Middle frontal gyrus (tissue), 1 donor: ENCODE measurements around the gene SHKBP1.
"Not testable (repeated sequence)": the region's sequence is repeated elsewhere in the genome, so short reads cannot be mapped to it uniquely, and the experiment has no call there.

Experiments
- DNase-seq: peaks from one replicate; pipeline ENCODE4 v3.0.0-alpha.2; 2015; ENCODE audit warnings: low spot score; ENCODE audit errors: extremely low spot score

Gene SHKBP1, protein sequence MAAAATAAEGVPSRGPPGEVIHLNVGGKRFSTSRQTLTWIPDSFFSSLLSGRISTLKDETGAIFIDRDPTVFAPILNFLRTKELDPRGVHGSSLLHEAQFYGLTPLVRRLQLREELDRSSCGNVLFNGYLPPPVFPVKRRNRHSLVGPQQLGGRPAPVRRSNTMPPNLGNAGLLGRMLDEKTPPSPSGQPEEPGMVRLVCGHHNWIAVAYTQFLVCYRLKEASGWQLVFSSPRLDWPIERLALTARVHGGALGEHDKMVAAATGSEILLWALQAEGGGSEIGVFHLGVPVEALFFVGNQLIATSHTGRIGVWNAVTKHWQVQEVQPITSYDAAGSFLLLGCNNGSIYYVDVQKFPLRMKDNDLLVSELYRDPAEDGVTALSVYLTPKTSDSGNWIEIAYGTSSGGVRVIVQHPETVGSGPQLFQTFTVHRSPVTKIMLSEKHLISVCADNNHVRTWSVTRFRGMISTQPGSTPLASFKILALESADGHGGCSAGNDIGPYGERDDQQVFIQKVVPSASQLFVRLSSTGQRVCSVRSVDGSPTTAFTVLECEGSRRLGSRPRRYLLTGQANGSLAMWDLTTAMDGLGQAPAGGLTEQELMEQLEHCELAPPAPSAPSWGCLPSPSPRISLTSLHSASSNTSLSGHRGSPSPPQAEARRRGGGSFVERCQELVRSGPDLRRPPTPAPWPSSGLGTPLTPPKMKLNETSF

DNA sequence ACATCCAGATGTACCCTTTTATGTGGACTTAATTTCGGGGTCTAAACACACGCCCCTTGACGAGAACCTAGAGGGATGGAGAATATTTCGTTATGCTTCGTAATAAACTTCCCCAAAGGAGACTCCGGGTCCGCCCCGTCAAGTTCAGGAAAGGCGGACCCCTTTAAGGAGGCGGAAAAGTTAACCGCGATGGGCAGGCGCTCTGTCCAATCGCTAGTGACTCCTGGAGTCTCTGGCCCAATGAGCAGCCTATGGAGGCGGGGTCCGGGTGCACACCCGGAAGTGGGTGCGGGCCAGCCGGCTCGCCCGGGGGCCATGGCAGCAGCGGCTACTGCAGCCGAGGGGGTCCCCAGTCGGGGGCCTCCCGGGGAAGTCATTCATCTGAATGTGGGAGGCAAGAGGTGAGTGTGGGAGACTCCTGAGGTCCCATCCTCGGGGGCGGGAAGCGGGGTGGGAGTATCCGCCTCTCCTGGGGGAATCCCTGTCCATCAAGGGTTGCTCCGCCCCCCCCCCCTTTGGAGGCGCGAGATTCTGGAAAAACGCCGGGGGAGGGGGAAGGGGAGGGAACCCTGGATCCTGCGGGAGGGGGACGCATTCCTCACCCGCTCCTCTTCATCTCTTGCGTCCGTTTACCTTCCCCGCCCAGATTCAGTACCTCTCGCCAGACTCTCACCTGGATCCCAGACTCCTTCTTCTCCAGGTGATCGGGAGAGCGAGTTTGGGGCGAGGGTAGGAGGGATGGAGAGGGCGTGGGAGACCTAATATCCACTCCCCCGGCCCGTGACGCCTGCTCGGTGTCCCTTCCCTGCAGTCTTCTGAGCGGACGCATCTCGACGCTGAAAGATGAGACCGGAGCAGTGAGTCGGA, at the start of gene SHKBP1:
Gene SHKBP1 (plus strand): TSS at position 289 of the 867 bp plus-strand sequence. CDS start 27 bp downstream, at position 316.
- peak; percentile 88 for DNase-seq

GRCh38 chr19:40528078-40528477, 48.6 kb upstream of the SHKBP1 start:
- no peak for DNase-seq

DNA sequence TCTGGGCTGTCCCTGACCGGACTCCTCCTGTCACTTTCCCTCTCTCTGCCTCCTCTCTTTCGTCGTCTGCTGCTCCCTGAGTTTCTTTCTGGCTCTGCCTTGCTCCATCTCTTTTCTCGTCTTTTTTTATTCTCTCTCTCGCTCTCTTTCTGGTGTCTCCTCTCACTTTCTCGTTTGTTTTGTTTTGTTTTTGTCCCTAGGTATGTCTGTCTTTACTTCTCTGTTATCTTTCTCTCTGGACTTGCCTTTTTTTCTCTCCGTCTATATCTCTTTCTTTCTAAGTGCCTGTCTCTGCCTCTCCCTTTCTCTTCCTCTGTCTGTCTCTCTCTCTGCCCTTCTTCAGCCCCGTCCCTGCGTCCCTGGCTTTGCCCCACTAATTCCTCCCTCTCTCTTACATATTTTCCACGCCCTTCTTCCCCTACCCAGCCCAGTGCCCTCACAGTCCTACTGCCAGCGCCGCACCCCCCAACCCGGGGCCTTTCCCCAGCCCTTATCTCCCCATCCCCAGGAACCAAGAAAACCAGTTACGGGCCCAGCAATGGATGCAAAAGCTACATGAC, 48.1 kb upstream of the SHKBP1 start:
- DNase-seq = no peak

DNA sequence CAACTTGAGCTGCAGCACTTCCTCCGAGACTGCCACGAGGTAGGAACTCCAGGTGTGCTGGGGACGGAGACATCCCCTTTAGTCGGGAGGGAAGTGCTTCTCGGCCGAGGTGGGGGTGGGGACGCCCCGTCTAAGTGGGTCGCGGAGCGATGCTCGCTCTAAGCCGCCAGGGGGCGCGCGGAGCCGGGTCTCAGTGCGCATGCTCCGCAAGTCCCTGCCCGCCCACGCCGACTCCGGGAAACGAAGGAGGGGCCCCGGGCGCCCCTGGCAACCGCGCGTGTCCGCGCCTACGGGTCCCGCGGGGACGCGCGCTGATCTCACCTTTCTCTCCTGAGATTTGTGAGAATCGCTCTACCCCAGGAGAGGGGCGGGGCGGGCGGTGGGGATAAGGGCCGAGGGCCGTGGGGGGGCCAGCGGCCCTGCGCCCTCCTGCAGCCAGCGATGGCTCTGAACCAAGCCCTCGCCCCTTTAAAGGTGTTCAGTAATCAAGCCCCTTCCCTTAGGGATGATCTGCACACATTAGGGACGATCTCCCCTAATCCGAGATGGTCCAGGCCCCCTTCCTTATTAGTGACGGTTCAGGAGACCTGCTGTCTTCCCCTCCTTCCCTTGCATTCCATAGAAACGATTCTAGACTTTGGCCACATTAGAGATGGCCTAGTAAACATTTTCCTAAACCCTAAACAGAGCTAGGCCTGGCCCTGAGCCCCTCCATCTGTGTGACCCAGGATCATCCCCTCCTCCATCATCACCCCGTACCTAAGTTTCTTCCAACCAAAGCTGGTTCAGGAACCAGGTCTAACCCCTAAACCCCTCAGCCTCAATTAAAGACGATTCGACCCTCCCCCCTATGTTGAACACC, 47.3 kb upstream of the SHKBP1 start:
- peak; percentile 81 for DNase-seq

DNA sequence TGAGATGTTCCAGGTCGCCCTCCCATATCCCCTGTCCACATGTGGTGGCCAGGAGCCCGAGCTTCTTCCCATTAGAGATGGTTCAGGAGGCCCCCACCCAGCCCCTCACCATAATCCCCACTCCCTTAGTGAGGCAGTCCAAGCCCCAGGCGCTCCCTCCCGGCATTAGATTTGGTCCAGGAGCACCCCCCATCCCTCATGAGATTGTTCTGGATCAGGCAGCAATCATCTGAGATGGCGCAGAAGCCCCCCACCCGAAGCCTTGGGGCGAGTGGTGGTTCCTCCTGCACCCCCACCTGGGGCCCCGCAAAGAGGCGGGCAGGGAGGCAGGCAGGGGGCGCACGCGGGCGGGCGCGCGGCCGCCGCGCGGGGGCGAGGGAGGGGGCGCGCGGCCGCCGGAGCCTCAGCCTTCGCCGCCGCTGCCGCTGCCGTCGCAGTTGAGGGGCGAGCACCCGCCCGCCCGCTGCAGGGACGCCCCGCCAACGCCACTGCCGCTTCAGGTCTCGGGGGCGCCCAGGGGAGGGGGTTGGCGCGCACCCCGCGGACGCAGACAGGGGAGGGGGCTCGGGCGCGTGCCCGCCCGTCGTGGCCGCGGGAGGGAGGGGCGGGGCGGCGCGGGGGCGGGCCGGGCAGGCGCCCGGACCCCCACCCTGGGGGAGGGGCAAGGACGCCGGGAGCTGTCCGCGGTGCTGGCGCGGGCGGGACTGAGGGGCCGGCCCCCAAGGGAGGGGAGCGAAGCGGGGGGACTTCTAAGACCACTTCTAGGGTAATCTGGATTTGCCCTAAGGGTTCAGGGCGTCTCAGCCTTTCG, 46.4 kb upstream of the SHKBP1 start:
- DNase-seq = no peak

DNA sequence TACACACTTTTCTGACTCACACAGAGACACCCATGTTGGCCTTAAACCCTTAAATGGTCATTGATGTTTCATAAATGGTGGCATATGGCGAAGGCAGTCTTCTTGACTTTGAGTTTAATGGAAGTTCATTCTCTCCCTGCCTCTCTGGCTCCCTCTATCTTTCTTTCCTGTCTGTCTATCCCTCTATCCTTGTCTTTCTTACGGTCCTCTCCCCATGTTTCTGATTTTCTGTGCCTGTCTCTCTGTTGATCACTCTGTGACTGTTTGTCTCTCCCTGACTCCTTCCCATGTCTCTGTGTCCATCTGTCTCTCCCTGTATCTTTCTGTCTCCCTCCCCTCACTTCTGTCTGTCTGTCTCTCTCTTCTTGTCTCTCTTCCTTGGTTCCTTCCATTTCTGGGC, 43.2 kb upstream of the SHKBP1 start:
- no peak for DNase-seq

DNA sequence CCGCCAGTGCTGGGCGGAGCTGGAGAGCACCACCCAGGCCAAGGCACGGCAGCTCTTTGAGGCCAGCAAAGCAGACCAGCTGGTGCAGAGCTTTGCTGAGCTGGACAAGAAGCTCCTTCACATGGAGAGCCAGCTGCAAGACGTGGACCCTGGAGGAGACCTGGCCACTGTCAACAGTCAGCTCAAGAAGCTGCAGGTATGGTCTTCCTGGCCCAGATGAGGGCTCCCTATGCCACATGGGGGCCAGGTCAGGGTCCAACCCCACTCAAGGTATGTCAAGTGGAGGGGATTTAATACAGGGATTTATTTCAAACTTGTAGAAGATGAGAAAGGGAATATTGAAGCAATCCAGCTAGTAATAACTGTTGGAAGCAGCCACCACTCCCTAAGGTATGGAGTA, 42.5 kb upstream of the SHKBP1 start:
- no peak for DNase-seq

GRCh38 chr19:40539070-40539469, 37.6 kb upstream of the SHKBP1 start:
- DNase-seq = no peak

- no peak for DNase-seq
These were observed 34.3 kb upstream of the SHKBP1 start for GRCh38 chr19:40542202-40542859.

DNA sequence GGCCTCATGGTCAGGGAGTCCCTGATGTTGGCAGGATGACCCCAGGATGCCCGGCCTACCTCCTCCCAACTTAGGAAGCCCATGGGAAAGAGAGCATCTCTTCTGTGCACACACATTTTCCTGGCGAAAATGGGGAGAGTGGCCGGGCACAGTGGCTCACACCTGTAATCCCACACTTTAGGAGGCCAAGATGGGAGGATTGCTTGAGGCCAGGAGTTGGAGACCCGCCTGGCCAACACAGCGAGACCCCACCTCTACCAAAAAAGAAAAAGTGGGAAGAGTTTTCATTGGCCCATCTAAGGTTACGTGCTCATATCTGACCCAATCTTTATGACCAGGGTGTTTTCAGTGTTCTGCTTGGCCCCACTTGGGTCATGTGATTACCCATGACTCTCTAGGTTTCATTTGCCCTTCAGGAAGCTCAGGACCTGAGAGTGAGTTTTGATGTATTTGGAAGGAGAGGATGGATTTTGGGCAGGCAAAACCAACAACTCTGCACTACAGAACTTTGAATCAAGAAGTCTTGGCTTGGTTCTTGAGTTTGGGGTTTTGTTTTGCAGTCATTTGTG, 33.6 kb upstream of the SHKBP1 start:
- DNase-seq = no peak

- DNase-seq = not testable (repeated sequence)
These were observed 30.4 kb upstream of the SHKBP1 start for GRCh38 chr19:40546153-40546841.

- DNase-seq = not testable (repeated sequence)
These were observed 29.5 kb upstream of the SHKBP1 start for GRCh38 chr19:40547190-40547589.

GRCh38 chr19:40547836-40548235, 28.8 kb upstream of the SHKBP1 start:
- no peak for DNase-seq

DNA sequence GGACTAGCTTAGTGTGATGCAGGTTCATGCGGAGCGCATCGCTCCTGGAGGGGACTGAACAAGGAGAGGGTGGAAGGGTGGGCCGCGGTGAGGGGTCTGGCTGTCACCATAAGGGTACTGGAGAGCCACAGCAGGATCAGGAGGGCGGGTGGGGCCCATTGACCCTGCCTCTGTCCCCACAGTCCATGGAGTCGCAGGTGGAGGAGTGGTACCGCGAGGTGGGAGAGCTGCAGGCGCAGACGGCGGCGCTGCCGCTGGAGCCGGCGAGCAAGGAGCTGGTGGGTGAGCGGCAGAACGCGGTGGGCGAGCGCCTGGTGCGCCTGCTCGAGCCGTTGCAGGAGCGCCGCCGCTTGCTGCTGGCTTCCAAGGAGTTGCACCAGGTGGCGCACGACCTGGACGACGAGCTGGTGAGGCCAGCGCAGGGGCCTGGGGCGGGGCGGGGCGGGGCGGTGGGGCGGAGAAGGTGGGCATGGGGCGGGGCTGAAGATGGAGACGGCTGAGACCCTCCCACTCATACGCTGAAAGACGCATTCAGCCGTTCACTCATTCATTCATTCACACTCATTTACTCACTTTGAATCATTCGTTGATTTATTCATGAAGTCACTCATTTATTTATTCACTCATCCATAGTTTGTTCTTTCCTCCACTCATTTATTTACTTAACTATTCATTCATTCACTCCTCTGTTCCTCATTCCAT, 27.5 kb upstream of the SHKBP1 start:
- DNase-seq = peak; percentile 21

GRCh38 chr19:40550951-40551350, 25.7 kb upstream of the SHKBP1 start:
- DNase-seq = no peak

DNA sequence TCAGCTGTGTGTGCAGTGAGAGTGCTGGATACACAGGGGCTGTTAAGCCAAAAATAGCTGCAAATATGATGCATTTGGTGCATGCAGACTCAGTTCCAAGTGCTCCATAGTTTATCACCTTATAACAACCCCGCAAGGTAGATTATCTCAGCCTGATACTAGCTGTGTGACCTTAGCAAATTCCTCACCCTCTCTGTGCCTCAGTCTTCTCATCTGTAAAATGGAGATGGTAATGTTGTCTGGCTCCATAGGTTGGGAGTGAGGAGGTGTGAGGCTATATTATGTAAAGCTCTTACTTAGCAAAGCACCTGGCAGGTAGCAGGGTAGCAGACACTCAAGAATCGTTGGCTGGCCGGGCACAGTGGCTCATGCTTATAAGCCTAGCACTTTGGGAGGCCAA, 23.8 kb upstream of the SHKBP1 start:
- DNase-seq = no peak
